Endothelial cell of umbilical vein (primary cell): Measurements from ENCODE around the gene CACNA1C. TPM values are rescaled to one million over a fixed set of nuclear protein-coding genes. Genes with fewer than 3 reads are reported as not detected.

Experiments used
- BruUV-seq: library from RNA; stranded (reverse); fragments of 400-500 nt; replicated peaks from 2 replicates; lab custom pipeline; 2021; lab: Mats Ljungman, UMichigan
- CTCF ChIA-PET: fragments of 300-600, 350-600 bp; sonication (Branson Sonifier 250); formaldehyde crosslinking; loops from one replicate; lab custom pipeline; 2021; ENCODE audit warnings: antibody characterized with exemption, inconsistent platforms; lab: Charles Lee
- POLR2A ChIA-PET: fragments of 300-600, 350-600 bp; sonication (Branson Sonifier 250); formaldehyde crosslinking; loops from one replicate; lab custom pipeline; 2021; ENCODE audit warnings: antibody characterized with exemption, inconsistent platforms; lab: Charles Lee
- DNase-seq: peaks from one replicate; pipeline ENCODE4 v3.0.0-alpha.2; 2011; ENCODE audit warnings: low read depth, low spot score
- FAIRE-seq: peaks from 2 replicates; lab custom pipeline; 2011; peaks lifted over from hg19 to GRCh38; lab: Jason Lieb, UNC
- H2AFZ ChIP-seq: 2 replicates; pipeline ENCODE4 v1.6.0; 2012; ENCODE audit warnings: low read depth, low read length, control low read depth, inconsistent platforms
- H3K27ac ChIP-seq: 2 replicates; pipeline ENCODE4 v1.5.1; 2011; ENCODE audit warnings: low read depth, mild to moderate bottlenecking, control low read depth, low read length, moderate library complexity; ENCODE audit not compliant: insufficient read depth
- H3K27me3 ChIP-seq, 2 experiments: 2 replicates each; pipeline versions ENCODE4 v1.6.0 to v1.6.1; 2011; ENCODE audit warnings: low read length in 2 of 2, mixed read lengths in 1 of 2; ENCODE audit not compliant: control insufficient read depth in 2 of 2, insufficient read depth in 2 of 2
- H3K36me3 ChIP-seq, 2 experiments: 2 replicates in 1 of 2; 3 replicates in 1 of 2; pipeline ENCODE4 v1.5.1; 2011; ENCODE audit warnings: low read length in 2 of 2, mild to moderate bottlenecking in 1 of 2, moderate library complexity in 1 of 2; ENCODE audit not compliant: control insufficient read depth in 2 of 2, insufficient read depth in 2 of 2; ENCODE audit errors: extremely low read depth in 1 of 2
- H3K4me1 ChIP-seq: 3 replicates; pipeline ENCODE4 v1.5.1; 2011; ENCODE audit warnings: mild to moderate bottlenecking, low read length; ENCODE audit not compliant: control insufficient read depth, insufficient read depth; ENCODE audit errors: extremely low read depth
- H3K4me2 ChIP-seq: 2 replicates; pipeline ENCODE4 v1.6.1; 2011; ENCODE audit warnings: low read length, control low read depth, mixed read lengths; ENCODE audit not compliant: insufficient read depth
- H3K4me3 ChIP-seq, 3 experiments: fragments of 200-600 bp in 1 of 3; sonication (generic), shearing (Covaris generic) in 1 of 3; replicated peaks in 1 of 3; 2 replicates each; pipeline ENCODE4 v1.5.1; 2011 to 2016; ENCODE audit warnings: control low read depth in 3 of 3, low read length in 3 of 3, mild to moderate bottlenecking in 2 of 3, inconsistent platforms in 1 of 3, low read depth in 1 of 3, moderate library complexity in 1 of 3; ENCODE audit not compliant: insufficient read depth in 1 of 3
- H3K79me2 ChIP-seq: 2 replicates; pipeline ENCODE4 v1.6.0; 2012; ENCODE audit warnings: low read length, inconsistent platforms; ENCODE audit not compliant: control insufficient read depth, insufficient read depth
- H3K9ac ChIP-seq: replicated peaks from 2 replicates; pipeline ENCODE3; 2011; ENCODE audit warnings: low read length, control low read depth; ENCODE audit not compliant: insufficient read depth; ENCODE audit errors: extremely low read depth
- H3K9me1 ChIP-seq: replicated peaks from 3 replicates; pipeline ENCODE4 v1.6.0; 2011; ENCODE audit warnings: mild to moderate bottlenecking, low read length; ENCODE audit not compliant: control insufficient read depth, insufficient read depth; ENCODE audit errors: extremely low read depth
- H3K9me3 ChIP-seq: replicated peaks from 2 replicates; pipeline ENCODE4 v1.5.1; 2012; ENCODE audit warnings: low read length, inconsistent platforms; ENCODE audit not compliant: control insufficient read depth, insufficient read depth
- H4K20me1 ChIP-seq: replicated peaks from 2 replicates; pipeline ENCODE3; 2011; ENCODE audit warnings: mild to moderate bottlenecking, low read length; ENCODE audit not compliant: control insufficient read depth, insufficient read depth; ENCODE audit errors: extremely low read depth
- CTCF ChIP-seq, 2 donors: IDR thresholded peaks; 1 replicate in 1 of 2; 2 replicates in 1 of 2; pipeline ENCODE4 v1.5.1; 2011; ENCODE audit warnings: low read length in 2 of 2, mild to moderate bottlenecking in 2 of 2, moderate library complexity in 2 of 2, control low read depth in 1 of 2, inconsistent platforms in 1 of 2, low read depth in 1 of 2; ENCODE audit not compliant: insufficient read depth in 1 of 2; ENCODE audit errors: extremely low read depth in 1 of 2
- EZH2 ChIP-seq: IDR thresholded peaks from 2 replicates; pipeline ENCODE4 v1.6.1; 2012; ENCODE audit warnings: borderline replicate concordance, low read depth, mild to moderate bottlenecking, moderate library complexity, low read length, inconsistent platforms; ENCODE audit not compliant: severe bottlenecking
- FOS ChIP-seq: IDR thresholded peaks from 2 replicates; pipeline ENCODE4 v1.6.1; 2011; ENCODE audit warnings: mild to moderate bottlenecking, low read length, moderate library complexity, borderline replicate concordance; ENCODE audit not compliant: insufficient read depth
- GATA2 ChIP-seq: IDR thresholded peaks from 2 replicates; pipeline ENCODE4 v1.7.0; 2011; ENCODE audit warnings: low read depth, mild to moderate bottlenecking, moderate library complexity, mixed read lengths, low read length; ENCODE audit not compliant: insufficient read length, insufficient read depth
- JUN ChIP-seq: IDR thresholded peaks from 2 replicates; pipeline ENCODE4 v1.6.1; 2011; ENCODE audit warnings: borderline replicate concordance, low read depth; ENCODE audit not compliant: insufficient read length, insufficient read depth
- MAX ChIP-seq: IDR thresholded peaks from 2 replicates; pipeline ENCODE4 v1.6.1; 2011; ENCODE audit not compliant: insufficient read depth, insufficient read length
- MYC ChIP-seq: IDR thresholded peaks from one replicate; pipeline ENCODE4 v1.6.1; 2011; ENCODE audit warnings: mild to moderate bottlenecking, low read depth, low read length
- POLR2A ChIP-seq: IDR thresholded peaks from 2 replicates; pipeline ENCODE4 v1.6.1; 2012; ENCODE audit warnings: low read depth, mild to moderate bottlenecking, control low read depth, low read length
- POLR2AphosphoS5 ChIP-seq: IDR thresholded peaks from 2 replicates; pipeline ENCODE4 v1.6.1; 2012; ENCODE audit warnings: low read depth, mild to moderate bottlenecking, control low read depth, low read length, moderate library complexity; ENCODE audit not compliant: insufficient read depth
- dilution Hi-C: fragments of 300-500 bp; cut with MboI; formaldehyde crosslinking; loops from one replicate; pipeline ENCODE4 v1.15.0; 2019; ENCODE audit warnings: low sequenced_read_pairs; ENCODE audit not compliant: extremely low pct_ligation_motif_present
- intact Hi-C: fragments of 100-400 bp; cut with micrococcal nuclease; formaldehyde crosslinking; loops from one replicate; pipeline ENCODE4 v1.10.0; 2022
- polyA plus RNA-seq, 4 experiments: library from polyadenylated mRNA; depleted of rRNA in 3 of 4; stranded (reverse) in 3 of 4; unstranded in 1 of 4; fragments of >200 nt; gene quantifications; 2 replicates each; pipeline versions ENCODE4 v1.2.1 to v1.2.3, GENCODE V29; 2011 to 2012; ENCODE audit warnings: missing spikeins in 1 of 4
- total RNA-seq: library from RNA; stranded (reverse); gene quantifications from 2 replicates; pipeline ENCODE4 v1.2.3, GENCODE V29; 2021

CACNA1C gene
- total and polyA plus RNA-seq, 2 donors (not counting 3 experiments of a cell fraction or from before 2014, with no cell fraction given), result not detected

- Histone ChIP-seq H3K36me3 (no peaks in the 10 kb centered on the region), H3K9me3 (no peaks in the 10 kb centered on the region), H3K27me3 (peaks cover 3 to 9% of the 10 kb centered on the region in 2 experiments), H3K9me1 (no peaks in the 10 kb centered on the region), H3K4me3 (no peak overlapping the region), H3K4me1 (no peaks in the 10 kb centered on the region), H3K4me2 (no peak overlapping the region), H3K79me2 (no peaks in the 10 kb centered on the region), H3K27ac (no peak overlapping the region), H4K20me1 (no peaks in the 10 kb centered on the region), H3K9ac (no peak overlapping the region), H2AFZ (no peak overlapping the region)
- dilution Hi-C loops, result no loop called here
- ChIA-PET POLR2A (no interaction called here), CTCF (interaction anchor here (0.6 to 2.2 kb wide), 2 partner anchors 13 to 32 kb away, joined by 3 to 5 read pairs; no protein-coding TSS in a partner anchor)
- intact Hi-C loops, result no loop called here
- FAIRE-seq (no peak), DNase-seq (no peak)
- no TSS peak for BruUV-seq
- TF ChIP-seq MAX, result no peak
- no peak for TF ChIP-seq CTCF (IDR thresholded peaks at IDR 0.05; ENCODE audit: extremely low read depth in 1 of 2, insufficient read depth in 1 of 2, low read depth in 1 of 2, low read length in 2 of 2)
- TF ChIP-seq FOS, result no peak
- no peak for TF ChIP-seq GATA2
- no peak for TF ChIP-seq EZH2
- no peak for TF ChIP-seq POLR2AphosphoS5
- TF ChIP-seq JUN, result no peak
- no peak for TF ChIP-seq POLR2A
- no peak for TF ChIP-seq MYC
These were observed 291.7 kb downstream of the CACNA1C start for GRCh38 chr12:2344476-2344875.
